Inferior parietal cortex (tissue), 1 donor: Measurements from ENCODE around the gene NEK7.

ENCODE experiments used
- DNase-seq: peaks from one replicate; pipeline ENCODE4 v3.0.0-alpha.2; 2016; ENCODE audit errors: extremely low spot score

Gene NEK7

DNA sequence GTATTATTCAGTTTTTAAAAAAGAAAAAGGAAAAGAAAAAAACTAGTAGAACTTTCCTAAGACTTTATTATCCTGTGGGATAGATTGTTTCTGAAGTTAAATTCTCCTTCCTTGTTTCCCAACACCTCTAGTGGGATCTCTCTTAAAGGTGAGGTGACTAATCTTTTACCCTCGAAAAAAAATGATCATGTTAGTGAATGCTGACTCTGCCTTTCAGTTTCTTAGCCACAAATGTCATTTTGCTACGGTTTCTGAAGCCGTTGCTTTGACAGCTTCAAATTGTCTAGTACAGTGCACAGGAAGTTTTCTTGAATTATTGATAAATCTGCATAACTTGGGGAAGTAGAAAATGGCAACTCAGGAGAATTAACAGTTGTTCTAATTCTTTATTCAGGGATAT lies 13.0 kb upstream of the NEK7 start:
- DNase-seq, result no peak

- DNase-seq, result no peak
These were observed 9.6 kb upstream of the NEK7 start for GRCh38 chr1:198147216-198147615.

- DNase-seq, result no peak
These were observed 6.4 kb upstream of the NEK7 start for GRCh38 chr1:198150369-198150768.

DNA sequence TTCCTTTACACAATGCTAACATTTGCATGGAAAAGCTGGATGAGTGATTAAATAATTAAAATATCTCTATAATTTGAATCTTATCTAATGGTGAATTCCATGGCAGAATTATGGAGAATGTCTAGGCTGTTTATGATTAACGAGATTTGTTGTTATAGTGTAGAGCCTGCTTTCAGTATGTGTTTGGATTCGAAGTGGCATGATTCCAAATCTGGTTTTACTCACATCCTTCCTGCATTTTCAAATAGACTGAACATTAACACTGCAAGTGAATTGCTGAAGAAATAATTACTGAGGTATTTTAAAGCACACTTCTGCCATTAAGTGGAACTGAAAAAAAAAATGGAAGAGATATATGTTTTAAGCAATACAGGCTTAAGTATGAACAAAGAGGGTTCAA lies 5.1 kb upstream of the NEK7 start:
- no peak for DNase-seq

GRCh38 chr1:198153103-198153502 lies 3.7 kb upstream of the NEK7 start:
- DNase-seq, result no peak

DNA sequence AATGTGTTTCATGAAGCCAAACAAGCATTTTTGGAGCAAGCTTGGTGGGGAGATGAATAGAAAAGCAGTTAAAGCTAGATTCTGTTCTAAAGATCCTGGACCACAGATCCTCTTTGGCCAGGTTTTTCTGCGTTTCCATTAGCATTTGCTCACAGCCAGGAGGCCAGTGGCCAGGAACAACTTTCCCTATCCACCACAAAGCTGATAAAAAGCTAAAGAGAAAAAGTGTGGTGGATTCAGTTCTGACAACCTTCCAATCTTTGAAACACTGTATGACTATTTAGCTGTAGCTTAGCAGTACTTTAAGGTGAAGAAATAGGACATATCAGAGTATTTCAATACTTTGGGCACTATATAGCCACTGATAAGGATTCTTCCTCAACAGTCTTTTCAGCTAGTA lies 3.0 kb upstream of the NEK7 start:
- DNase-seq, result no peak

DNA sequence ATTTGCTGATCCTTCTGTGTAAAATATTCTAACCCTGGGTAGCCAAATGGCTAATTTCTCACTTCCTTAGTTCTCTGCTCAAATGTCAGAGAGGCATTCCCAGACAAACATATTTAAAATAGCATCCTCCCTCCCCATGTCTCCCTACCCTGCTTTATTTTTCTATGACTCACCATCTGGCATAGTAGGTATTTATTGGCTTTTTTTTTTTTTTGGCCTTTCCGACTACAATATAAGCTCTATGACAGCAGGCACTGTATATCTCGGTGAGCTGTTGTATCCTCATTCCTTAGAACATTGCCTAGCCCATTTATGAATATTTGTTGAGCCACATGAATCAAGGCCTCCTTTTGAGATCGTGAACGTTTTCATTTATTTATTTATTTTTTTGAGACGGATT lies 1.5 kb upstream of the NEK7 start:
- DNase-seq, result no peak

- DNase-seq, result peak; percentile 65
These were observed 570 bp upstream of the NEK7 start for GRCh38 chr1:198156111-198156744.

DNA sequence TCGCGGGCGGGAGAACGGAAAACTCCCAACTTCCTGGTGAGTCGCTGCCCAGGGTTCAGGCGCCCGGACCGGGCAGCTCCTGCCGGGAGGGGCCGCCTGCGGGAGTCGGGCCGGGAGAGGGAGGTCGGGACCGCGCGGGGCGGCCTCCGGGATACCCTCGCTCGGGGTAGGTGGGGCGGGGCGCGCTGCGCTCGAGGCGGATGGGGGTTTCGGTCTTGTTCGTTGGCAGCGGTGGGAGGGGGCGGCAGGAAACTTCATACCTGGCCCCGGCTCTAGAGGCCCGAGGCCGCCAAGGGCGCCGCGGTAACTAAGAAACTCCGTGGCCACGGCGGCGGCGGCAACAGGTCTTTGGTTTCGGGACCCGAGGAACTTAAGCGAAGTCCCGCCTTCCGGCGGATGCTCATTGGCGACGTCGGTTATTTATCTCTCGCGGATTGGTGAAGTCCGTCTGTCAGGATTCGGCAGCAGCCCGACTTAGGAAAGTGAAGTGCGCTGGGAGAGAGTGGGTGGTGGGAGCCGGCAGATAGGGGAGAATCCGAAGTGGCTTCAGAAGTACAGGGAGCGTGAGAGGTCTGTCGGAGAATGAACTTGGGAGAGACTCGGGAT lies 546 bp downstream of the NEK7 start:
- DNase-seq, result peak; percentile 96

GRCh38 chr1:198157847-198158725 lies 1.3 kb downstream of the NEK7 start:
- DNase-seq, result peak; percentile 45

- DNase-seq, result peak; percentile 91
These were observed 2.2 kb downstream of the NEK7 start for GRCh38 chr1:198158735-198159589.

DNA sequence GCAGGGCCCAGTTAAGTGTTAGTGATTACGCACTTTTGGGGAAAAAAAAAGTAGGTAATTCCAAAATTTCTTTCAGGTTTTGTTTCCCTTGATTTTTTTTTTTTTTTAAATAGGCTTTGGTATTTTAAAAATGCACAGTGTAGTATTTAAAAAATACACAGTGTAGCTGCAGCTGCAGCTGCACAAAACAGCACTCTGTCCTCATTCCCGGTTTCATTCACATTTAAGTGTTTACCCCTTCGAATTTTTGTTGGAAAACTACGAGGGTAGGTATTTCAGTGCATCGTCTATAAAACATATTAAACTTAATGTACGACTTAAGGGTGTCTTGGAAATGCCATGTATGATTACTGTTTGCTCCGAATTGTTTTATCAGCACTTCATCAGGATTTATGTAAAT lies 3.4 kb downstream of the NEK7 start:
- DNase-seq, result no peak

- no peak for DNase-seq
These were observed 4.3 kb downstream of the NEK7 start for GRCh38 chr1:198160946-198161614.

DNA sequence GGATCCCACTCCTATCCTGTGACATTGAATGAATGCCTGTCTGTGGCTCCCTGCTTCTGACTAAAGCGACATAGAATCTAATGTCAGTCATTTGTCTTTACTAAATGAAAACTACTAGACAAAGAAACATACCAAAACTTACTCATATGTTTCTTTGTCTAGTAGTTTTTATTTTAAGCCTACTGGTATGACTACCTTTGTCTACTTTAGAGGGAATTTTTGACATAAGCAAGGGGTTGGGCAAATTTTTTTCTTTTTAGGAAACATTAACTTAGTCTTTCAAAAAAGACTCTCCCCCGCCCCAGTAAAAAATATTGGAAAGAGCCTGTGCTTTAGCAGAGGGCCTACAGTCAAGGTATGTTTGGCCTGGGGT lies 4.9 kb downstream of the NEK7 start:
- DNase-seq, result no peak

DNA sequence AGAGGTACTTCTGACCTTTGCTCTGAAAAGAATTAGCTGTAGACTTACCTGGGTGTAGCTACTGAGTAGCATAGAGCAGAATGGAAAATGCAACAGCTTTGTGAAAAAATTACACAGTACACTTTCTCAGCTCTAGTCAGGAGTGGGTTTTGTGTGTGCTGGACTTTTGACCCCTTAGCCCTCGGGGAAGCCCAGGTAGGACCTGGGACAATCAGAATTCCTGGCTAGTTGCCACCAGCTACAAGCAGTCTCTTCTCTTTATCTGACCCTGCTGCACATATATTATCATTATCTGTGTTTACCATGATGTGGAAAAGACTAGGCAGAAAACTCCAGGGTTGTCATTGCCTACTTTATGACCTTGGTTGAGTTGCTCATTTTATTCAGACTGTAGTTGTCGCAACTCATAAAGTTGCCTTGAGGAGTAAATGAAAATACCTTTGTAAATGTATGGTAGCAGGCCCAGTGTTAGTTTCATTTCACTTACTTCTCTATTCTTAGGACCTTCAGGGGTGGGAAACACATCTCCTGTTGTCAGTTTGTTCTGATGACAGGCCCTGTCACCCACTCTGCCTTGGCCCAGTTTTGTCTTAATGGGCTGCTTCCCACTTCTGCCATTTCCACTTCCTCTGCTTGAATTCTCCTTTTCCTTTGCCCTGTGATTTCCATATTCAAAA lies 5.4 kb downstream of the NEK7 start:
- DNase-seq, result no peak

DNA sequence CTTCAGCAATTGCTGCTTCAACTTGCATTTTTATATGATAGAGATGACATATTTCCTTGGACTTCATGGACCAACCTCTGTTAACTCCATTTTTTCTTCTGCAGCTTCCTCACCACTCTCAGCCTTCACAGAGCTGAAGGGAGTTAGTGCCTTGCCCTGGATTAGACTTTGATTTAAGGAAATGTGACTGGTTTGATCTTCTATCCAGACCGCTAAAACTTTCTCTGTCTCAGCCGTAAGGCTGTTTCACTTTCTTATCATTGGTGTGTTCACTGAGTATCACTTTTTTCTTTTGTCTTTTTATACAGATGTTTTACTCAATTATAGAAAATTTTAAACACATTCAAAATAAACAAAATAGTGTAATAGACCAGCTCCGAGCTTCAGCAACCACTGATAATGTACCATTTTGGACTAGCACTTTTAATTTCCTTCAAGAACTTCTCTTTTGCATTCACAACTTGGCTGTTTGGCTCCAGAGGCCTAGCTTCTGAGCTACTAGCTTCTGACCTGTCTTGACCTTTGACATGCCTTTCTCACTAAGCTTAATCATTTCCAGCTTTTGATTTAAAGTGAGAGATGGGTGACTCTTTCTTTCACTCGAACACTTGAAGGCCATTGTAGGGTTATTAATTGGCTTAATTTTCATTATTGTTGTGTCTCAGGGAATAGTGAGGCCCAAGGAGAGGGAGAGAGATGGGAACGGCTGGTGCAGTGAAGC lies 9.3 kb downstream of the NEK7 start:
- DNase-seq, result no peak

DNA sequence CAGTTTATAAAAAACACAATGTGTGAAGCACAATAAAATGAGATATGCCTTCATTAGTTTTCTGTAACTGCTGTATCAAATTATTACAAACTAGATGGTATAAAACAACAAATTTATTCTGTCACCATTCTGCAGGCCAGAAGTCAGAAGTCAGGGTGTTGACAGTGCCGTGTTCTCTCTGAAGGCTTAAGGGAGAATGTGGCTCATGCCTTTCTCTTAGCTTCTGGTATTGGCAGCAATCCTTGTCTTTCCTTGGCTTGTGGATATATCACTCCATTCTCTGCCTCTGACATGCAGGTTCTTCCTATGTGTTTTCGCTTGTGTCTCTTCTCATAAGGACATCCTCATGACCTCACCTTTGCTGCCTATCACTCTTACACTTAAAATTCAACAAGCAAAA lies 10.1 kb downstream of the NEK7 start:
- DNase-seq, result no peak

DNA sequence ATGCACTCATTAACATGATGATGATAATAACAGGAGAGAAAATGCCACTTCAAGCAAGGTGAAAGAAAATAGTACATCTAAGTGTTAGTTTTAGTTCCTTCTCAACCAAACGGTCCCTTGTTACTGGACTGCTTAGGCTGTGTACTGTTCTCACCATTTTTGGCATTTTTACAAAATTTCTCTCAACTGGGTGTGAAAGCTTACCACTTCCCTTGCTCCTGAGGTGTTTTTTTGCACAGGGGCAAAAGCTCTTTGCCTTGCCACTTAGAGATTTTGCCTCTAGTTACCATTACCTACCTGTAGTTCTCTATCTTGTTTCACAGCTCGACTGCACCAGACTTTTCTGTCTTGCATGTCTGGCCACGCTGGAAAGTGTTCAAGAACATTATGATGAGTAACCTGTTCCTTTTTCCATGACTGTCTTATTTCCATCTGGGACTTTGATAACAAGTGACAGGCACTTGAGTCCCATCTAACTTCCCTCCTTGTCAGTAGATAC lies 10.7 kb downstream of the NEK7 start:
- no peak for DNase-seq

DNA sequence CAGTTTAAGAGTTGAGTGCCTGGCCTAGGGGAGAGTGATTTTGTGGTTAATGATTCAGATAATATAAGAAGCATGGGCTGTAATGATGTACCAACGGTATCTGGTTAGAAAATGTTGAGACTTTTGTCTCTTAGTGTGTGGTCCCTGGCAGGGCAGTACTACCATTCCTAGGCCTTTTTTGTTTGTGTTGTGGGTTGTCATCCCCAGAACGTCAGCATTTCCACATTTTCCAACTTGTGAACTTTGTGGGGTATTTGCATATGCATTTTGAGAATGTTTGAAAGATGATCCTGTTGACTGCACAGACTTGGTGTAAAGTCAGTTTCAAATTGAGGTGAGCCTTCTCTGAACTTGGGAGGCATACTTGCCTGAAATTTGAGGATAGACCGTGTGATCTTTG lies 11.4 kb downstream of the NEK7 start:
- DNase-seq, result no peak

GRCh38 chr1:198169672-198170071 lies 12.9 kb downstream of the NEK7 start:
- no peak for DNase-seq
